K562 (cell line): ENCODE measurements around the gene SYT6. TPM values are rescaled to one million over a fixed set of nuclear protein-coding genes. Genes with fewer than 3 reads are reported as not detected.

Source experiments
- BCOR ChIP-seq: fragments of 450-650 bp; IDR thresholded peaks from 2 replicates; pipeline ENCODE4 v1.6.1; 2016
- E2F8 ChIP-seq: fragments of 450-650 bp; IDR thresholded peaks from 2 replicates; pipeline ENCODE4 v1.7.1; 2018; ENCODE audit warnings: mild to moderate bottlenecking, low read depth; ENCODE audit not compliant: partially characterized antibody
- ID3 ChIP-seq, 2 experiments: fragments of 250-450 bp in 1 of 2; fragments of 450-650 bp in 1 of 2; sonication (Bioruptor Pico) in 1 of 2; IDR thresholded peaks; 2 replicates each; pipeline versions ENCODE4 v1.6.1 to v1.8.0; 2016 to 2021; ENCODE audit warnings: mild to moderate bottlenecking in 2 of 2, moderate library complexity in 2 of 2, missing compliant biosample characterization in 1 of 2, missing genetic modification characterization in 1 of 2
- KLF6 ChIP-seq: fragments of 250-450 bp; sonication (Bioruptor Pico); IDR thresholded peaks from 2 replicates; pipeline ENCODE4 v1.4.0; 2020; ENCODE audit warnings: mild to moderate bottlenecking, moderate library complexity, borderline replicate concordance
- NFYB ChIP-seq: IDR thresholded peaks from 2 replicates; pipeline ENCODE4 v1.6.1; 2011; ENCODE audit warnings: mild to moderate bottlenecking, moderate library complexity; ENCODE audit not compliant: insufficient read length; ENCODE audit errors: extremely low read depth
- RB1 ChIP-seq: fragments of 450-650 bp; IDR thresholded peaks from 2 replicates; pipeline ENCODE4 v1.6.1; 2017; ENCODE audit warnings: low read depth, mild to moderate bottlenecking
- ZFP1 ChIP-seq: fragments of 450-650 bp; formaldehyde crosslinking; IDR thresholded peaks from 2 replicates; pipeline ENCODE4 v1.4.0; 2020; ENCODE audit warnings: mild to moderate bottlenecking, mixed read lengths
- ZNF133 ChIP-seq: fragments of 250-450 bp; sonication (Bioruptor Pico); IDR thresholded peaks from 2 replicates; pipeline ENCODE4 v1.4.0; 2020; ENCODE audit warnings: mild to moderate bottlenecking
- ZNF134 ChIP-seq: fragments of 250-450 bp; sonication (Bioruptor Pico); conservative IDR thresholded peaks from 2 replicates; pipeline ENCODE4 v1.4.0; 2020
- ZNF23 ChIP-seq: fragments of 250-450 bp; sonication (Bioruptor Pico); IDR thresholded peaks from 2 replicates; pipeline ENCODE4 v1.4.0; 2020; ENCODE audit warnings: mild to moderate bottlenecking
- polyA plus RNA-seq, 8 experiments: library from polyadenylated mRNA; depleted of rRNA in 4 of 8; stranded (reverse) in 5 of 8; unstranded in 3 of 8; fragments of >200 nt; fragmentation: Nextera tagmentation in 2 of 8; fragmentation: Illumina TruSeq in 1 of 8; extraction: Ambion mirVana in 2 of 8; extraction: Trizol in 1 of 8; gene quantifications; 2 replicates each; pipeline versions ENCODE4 v1.2.1 to v1.2.3, GENCODE V29; 2011 to 2014; ENCODE audit warnings: inconsistent platforms in 1 of 8, missing spikeins in 1 of 8
- total RNA-seq, 7 experiments: library from RNA; depleted of rRNA in 6 of 7; stranded (reverse); fragments of >200 nt in 6 of 7; fragmentation: Illumina TruSeq in 2 of 7; extraction: Trizol in 2 of 7; gene quantifications; 2 replicates each; pipeline versions ENCODE4 v1.2.1 to v1.2.3, GENCODE V29; 2011 to 2021; ENCODE audit warnings: low replicate concordance in 1 of 7
- TF ChIP-seq, protein P1 (sequence below): fragments of 450-650 bp; formaldehyde crosslinking; IDR thresholded peaks from 2 replicates; pipeline ENCODE4 v1.4.0; 2020; ENCODE audit warnings: mild to moderate bottlenecking, moderate library complexity

Gene SYT6
- total and polyA plus RNA-seq, 9 of the 15 experiments (the other 6 are each of a cell fraction or from before 2014, with no cell fraction given), result 0.06 TPM; not detected in 8

- TF ChIP-seq KLF6 (CRISPR knock-in tag), result no peak
- TF ChIP-seq ZNF134 (CRISPR knock-in tag), result no peak
- TF ChIP-seq ID3 (CRISPR knock-in tag; IDR thresholded peaks at IDR 0.05), result no peak
- TF ChIP-seq ID3 (tag; IDR thresholded peaks at IDR 0.05), result no peak
- no peak for TF ChIP-seq BCOR
- no peak for TF ChIP-seq NFYB
- TF ChIP-seq, protein P1, sequence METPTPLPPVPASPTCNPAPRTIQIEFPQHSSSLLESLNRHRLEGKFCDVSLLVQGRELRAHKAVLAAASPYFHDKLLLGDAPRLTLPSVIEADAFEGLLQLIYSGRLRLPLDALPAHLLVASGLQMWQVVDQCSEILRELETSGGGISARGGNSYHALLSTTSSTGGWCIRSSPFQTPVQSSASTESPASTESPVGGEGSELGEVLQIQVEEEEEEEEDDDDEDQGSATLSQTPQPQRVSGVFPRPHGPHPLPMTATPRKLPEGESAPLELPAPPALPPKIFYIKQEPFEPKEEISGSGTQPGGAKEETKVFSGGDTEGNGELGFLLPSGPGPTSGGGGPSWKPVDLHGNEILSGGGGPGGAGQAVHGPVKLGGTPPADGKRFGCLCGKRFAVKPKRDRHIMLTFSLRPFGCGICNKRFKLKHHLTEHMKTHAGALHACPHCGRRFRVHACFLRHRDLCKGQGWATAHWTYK (CRISPR knock-in tag), result no peak
- TF ChIP-seq ZFP1, result no peak
- TF ChIP-seq RB1, result no peak
- TF ChIP-seq ZNF23 (CRISPR knock-in tag), result no peak
- TF ChIP-seq E2F8, result no peak
- no peak for TF ChIP-seq ZNF133
Measured at GRCh38 chr1:114157275-114157660, 3.6 kb upstream of the SYT6 start (continued).
